AG08396 (cell line): ENCODE measurements around the gene CTDSP1.

Source experiments
- DNase-seq: peaks from one replicate; pipeline ENCODE4 v3.0.0; 2012; ENCODE audit warnings: low spot score, mixed read lengths

The CTDSP1 gene

DNA sequence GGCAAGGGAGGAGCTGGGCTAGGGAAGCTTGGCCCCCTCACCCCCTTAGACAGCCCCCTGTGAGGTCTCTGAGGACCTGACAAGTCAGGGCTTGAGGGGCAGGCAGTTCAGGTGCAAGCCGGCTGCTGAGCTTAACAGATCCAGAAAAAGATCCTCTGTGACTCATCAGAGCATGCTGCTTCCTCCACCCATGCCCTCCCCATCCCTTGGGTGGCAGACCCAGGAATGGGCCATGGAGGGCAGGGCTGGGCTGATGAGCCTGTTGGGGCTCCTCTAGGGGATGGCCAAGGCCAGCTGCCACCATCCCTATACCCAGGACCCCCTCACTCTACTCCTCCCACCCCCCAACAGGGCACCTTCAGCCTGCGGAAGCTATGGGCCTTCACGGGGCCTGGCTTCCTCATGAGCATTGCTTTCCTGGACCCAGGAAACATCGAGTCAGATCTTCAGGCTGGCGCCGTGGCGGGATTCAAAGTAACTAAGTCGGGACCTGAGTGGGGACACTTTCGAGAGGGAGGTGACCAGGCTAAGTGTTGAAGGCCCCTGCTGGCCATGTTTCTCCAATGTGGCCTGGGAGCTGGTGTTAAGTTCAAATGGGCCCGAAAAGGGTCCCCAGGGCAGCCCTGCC lies 15.7 kb upstream of the CTDSP1 start:
- DNase-seq: no peak

DNA sequence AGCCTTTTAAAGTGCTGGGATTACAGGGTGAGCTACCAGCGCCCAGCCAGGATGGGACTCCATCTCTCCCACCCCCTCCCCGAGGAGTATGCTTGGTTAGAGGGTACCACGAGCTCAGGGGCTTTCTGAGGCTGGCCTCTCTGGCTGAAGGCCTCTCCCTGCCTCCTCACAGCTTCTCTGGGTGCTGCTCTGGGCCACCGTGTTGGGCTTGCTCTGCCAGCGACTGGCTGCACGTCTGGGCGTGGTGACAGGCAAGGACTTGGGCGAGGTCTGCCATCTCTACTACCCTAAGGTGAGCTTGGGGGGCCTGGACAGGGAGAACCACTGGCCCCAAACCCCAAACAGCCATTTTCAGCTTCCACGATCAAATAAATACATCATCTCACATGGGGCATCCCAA lies 14.7 kb upstream of the CTDSP1 start:
- no peak for DNase-seq

DNA sequence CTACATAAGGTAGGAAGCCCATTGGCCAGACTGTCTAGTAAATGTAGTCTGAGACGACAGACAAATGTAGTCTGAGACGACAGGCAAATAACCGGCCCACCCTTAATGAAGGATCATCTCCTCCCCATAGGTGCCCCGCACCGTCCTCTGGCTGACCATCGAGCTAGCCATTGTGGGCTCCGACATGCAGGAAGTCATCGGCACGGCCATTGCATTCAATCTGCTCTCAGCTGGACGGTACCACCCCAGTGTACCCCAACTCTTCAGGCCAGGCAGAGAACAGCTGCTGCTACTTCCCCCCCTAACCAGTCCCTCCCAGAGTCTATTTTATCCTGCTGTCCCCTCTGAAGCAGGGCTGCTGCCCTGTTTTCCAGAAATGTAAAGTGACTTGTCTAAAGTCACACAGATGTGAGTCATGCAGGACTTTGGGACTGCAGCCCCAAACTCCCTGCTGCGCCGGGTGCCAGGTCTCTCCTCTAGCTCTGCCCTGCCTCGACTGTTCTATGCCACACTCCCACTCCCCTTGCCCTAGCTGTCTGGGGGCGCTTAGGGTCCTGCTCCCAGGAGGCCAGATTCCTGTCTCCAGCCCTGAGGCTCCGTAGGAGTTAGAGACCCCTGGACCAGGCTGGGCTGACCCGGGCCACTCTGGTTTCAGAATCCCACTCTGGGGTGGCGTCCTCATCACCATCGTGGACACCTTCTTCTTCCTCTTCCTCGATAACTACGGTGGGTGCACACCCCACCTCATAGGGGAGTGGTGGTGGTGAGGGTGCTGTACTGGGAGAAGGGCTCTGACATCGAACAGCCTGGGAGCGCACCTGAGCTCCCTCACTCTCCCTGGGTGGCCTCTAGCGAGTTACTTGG lies 12.9 kb upstream of the CTDSP1 start:
- DNase-seq: no peak

DNA sequence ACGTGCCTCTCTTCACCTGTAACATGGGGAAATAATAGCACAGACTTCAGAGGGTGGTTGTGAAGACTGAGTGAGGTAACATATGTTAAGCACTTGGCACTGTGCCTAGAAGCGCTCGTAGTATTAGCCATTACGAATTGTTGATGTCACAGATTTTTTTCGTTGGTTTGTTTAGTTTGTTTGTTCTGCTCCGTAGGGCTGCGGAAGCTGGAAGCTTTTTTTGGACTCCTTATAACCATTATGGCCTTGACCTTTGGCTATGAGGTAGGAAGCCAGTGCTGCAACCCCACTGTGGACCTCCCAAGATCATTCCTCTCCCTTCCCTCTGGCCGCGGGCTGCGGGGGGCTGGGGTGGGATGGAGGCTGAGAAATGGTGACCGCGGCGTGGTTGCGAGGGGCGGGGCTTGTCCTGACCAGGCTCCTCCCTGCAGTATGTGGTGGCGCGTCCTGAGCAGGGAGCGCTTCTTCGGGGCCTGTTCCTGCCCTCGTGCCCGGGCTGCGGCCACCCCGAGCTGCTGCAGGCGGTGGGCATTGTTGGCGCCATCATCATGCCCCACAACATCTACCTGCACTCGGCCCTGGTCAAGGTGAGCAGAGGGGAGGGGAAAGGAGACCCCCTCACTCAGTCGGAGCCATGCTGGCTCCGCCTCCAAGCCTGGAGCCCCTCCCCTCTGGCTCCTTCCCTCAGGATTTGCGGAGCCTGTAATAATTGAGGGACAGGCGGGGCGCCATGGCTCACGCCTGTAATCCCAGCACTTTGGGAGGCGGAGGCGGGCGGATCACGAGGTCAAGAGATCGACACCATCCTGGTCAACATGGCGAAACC lies 12.1 kb upstream of the CTDSP1 start:
- peak; percentile 62 for DNase-seq

DNA sequence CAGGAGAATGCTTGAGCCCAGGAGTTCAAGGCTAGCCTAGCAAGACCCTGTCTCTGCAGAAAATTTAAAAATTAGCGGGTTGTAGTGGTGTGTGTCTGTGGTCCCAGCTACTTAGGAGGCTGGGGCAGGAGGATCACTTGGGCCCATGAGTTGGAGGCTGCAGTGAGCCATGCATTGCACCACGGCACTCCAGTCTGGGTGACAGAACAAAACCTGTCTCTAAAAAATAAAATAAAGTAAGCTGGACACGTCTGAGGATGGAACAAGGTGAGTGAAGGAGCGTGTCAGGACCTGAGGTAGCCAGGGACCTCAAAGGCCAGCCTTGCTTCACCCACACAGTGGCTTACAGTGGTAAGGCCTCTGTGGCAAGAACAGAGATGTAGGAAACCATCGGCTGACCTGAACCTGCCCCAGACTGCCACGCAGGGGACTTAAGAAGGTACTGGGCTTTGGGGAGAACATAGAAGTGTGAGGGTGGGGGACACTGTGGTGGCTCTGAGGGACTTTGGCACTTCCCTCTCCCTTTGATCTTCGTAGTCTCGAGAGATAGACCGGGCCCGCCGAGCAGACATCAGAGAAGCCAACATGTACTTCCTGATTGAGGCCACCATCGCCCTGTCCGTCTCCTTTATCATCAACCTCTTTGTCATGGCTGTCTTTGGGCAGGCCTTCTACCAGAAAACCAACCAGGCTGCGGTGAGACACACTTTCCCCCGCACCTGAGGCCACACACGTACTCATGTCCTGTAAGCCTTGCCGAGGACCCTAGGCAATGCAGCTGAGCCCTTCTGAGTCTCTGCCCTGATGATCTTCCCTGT lies 10.1 kb upstream of the CTDSP1 start:
- DNase-seq: no peak

DNA sequence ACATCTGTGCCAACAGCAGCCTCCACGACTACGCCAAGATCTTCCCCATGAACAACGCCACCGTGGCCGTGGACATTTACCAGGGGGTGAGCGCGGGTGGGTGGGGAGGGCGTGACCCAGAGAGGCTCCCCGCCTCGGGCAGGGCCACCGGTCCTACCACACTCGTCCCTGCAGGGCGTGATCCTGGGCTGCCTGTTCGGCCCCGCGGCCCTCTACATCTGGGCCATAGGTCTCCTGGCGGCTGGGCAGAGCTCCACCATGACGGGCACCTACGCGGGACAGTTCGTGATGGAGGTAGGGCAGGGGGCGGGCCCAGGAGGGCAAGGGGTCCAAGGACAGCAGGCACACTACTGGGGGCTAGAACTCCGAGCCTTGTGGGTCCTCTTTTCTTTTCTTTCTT lies 8.5 kb upstream of the CTDSP1 start:
- DNase-seq: no peak

DNA sequence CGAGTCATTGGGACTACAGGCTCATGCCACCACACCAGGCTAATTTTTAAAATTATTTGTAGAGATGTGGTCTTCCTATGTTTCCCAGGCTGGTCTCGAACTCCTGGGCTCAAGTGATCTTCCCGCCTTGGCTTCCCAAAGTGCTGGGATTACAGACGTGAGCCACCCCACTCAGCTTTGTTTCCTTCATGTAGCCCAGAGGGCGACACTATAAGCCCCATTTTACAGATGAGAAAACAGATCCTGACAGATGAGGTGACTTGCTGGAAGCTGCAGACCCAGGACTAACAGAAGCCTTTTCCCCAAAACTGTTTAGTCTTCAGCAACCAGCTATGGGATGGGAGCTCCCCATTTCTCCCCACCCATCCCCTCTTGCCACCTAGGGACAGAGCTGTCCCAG lies 7.2 kb upstream of the CTDSP1 start:
- DNase-seq: no peak

DNA sequence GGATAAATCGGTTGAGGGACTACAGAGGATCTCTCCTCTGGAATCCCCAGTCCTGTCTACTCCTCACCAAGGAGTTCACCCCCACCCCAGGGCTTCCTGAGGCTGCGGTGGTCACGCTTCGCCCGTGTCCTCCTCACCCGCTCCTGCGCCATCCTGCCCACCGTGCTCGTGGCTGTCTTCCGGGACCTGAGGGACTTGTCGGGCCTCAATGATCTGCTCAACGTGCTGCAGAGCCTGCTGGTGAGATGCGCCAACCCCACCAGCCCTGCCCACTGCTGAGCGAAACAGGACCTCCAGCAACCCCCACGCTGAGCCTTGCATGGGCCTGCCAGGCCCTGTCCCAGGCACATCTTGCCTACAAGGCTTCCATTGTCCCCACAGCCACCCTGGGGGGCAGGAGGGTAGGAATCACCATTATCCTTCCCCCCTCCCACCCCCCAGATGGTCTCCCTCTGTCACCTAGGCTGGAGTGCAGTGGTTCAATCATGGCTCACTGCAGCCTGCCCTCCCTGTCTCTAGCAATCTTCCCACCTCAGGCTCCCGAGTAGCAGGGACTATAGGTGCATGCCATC lies 6.7 kb upstream of the CTDSP1 start:
- DNase-seq: no peak

DNA sequence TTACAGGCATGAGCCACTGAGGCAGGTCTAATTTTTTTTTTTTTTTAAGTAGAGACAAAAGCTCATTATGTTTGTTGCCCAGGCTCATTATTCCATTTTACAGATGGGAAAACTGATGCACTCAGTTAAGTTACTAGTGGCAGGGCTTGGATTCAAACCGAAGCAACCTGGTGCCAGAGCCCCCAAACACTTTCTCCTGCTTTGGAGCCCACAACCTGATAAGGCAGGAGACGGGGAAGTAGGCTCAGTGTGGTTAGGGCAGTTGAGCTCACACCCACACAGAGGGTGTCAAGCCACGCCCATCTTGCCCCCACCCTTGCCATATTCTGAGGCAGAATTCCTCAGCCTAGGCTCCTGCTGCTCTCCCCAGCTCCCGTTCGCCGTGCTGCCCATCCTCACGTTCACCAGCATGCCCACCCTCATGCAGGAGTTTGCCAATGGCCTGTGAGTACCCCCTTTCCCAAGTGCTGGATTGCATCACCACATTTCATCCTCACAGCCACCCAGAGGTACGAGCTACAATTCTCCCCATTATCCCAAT lies 5.8 kb upstream of the CTDSP1 start:
- DNase-seq: no peak

DNA sequence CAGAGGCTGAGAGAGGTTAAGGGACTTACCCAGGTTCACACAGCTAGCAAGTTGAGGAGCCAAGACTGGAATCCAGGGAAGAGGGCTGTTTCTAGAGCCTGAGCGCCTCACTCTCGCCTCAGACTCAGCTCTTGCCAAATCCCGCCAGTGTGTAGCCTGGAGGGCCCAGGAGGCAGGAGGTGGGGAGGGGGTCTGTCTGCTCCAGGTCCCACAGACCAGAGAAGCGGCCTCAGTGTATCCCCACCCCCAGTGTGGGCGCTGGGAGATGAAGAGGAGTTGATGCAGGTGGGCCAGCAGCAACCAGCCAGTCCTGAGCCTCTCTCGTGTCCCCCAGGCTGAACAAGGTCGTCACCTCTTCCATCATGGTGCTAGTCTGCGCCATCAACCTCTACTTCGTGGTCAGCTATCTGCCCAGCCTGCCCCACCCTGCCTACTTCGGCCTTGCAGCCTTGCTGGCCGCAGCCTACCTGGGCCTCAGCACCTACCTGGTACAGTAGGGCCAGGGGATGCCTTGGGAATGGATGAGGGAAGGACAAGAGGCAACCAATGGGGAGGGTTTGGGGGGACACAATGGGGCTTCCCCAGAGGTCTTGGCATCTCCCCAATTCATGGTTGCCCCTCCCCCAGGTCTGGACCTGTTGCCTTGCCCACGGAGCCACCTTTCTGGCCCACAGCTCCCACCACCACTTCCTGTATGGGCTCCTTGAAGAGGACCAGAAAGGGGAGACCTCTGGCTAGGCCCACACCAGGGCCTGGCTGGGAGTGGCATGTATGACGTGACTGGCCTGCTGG lies 5.2 kb upstream of the CTDSP1 start:
- DNase-seq: no peak

DNA sequence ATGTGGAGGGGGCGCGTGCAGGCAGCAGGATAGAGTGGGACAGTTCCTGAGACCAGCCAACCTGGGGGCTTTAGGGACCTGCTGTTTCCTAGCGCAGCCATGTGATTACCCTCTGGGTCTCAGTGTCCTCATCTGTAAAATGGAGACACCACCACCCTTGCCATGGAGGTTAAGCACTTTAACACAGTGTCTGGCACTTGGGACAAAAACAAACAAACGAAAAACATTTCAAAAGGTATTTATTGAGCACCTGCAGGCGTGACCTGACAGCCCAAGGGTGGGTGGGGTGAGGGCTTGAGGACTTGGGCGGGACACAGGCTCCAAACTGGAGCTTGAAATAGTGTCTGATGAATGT lies 4.6 kb upstream of the CTDSP1 start:
- no peak for DNase-seq

DNA sequence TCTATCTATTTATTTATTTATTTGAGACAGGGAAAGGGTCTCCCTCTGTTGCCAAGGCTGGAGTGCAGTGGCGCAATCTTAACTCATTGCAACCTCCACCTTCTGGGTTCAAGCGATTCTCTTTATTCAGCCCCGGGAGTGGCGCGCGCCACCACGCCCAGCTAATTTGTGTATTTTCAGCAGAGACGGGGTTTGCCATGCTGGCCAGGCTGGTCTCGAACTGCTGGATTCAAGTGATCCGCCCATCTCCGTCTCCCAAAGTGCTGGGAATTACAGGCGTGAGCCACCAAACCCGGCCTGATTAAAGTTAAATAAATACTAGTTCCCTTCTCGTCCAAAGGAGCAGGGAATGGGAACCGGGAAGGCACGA lies 4.2 kb upstream of the CTDSP1 start:
- no peak for DNase-seq

DNA sequence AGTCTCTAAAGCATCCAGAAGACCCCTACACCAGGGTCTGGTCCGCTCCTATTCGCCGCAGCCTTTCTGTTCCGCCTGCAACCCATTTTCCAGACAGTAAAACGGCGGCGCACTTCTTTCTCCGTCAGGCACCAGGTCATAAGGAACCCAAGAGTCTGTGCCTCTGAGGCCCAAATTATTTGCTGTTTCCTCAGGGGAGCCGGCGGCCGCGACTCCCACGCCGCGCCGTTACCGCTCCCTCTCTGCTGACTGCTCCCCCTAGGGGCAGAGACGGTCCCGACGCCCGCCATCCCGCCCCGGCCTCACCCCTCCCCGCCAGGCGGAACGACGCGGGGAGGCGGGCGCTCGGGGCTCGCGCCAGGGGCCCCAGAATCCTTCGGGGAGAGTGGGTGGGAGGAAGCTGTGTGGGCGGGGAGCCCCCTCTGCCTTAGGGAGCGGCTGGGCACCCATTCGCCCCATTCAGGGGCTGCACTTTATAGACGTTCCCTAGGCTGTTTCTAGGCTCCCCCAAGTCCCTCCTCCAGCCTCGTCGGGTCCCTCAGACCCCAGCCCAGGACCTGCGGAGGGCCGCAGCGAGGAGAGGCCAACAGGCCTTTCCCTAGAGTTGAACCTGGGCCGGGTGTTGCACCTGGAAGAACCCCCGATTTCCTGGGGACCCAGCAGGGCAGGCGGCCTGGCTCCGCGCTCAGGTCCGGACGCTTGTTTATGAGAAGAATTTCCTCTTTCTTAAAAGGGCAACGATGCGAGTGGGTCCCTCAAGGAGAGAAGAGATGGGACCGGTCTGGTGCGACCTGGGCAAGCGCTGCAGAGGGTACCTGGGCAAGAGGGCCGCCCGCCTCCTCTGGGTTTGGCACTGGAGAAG lies 3.6 kb upstream of the CTDSP1 start:
- DNase-seq: peak; percentile 93

DNA sequence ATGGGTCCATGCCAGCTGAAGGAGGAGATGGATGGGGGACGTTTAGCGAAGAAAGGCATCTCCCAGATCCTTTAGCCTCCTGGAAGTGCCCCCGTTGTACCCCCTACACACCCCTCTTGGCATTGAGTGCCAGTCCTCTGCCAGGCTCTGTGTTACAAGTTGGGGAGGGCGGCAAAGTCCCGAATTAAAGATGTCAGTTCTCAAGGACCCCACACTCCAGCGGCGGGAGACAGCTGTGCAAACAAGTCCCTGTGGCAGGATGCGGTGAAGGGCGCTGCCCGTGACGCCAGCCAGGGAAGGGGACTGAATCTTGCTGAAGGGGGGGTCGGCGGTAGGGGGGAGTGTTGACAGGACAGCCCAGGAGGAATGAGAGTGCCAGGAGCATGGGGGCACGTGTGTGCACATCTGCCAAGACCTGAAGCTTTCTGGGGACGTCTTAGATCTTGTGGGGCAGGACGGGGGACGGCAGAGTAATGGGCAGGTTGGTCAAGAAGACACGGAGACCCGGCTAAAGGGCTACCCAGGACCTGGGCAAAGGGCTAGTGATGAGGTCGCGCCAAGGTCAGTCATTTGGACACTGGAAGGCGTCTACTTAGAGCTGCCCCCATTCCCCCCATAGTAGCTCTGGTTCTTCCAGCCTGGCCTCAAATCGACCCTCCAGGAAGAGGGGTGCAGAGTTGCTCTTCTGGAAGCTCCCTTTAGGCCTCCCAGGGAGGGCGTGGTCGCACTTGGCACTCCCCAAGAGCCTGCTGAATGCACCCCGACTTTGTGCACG lies 2.8 kb upstream of the CTDSP1 start:
- DNase-seq: no peak

DNA sequence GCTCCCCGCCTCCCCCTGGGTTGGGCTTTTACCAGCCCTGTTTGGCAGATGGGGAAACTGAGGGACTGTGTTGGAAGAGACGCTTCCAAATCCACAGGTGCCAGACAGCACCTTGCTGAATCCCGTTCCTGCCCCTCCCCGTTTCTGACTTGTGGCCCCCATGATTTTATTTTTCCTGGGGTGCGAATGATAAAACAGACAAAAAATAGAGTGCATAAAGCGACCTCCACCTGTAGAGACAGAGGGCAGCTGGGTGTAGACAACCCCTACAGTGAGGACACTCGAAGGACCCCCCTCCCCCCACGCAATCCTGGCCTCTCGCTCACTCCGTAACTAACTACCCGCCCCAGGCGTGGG lies 2.2 kb upstream of the CTDSP1 start:
- DNase-seq: no peak

DNA sequence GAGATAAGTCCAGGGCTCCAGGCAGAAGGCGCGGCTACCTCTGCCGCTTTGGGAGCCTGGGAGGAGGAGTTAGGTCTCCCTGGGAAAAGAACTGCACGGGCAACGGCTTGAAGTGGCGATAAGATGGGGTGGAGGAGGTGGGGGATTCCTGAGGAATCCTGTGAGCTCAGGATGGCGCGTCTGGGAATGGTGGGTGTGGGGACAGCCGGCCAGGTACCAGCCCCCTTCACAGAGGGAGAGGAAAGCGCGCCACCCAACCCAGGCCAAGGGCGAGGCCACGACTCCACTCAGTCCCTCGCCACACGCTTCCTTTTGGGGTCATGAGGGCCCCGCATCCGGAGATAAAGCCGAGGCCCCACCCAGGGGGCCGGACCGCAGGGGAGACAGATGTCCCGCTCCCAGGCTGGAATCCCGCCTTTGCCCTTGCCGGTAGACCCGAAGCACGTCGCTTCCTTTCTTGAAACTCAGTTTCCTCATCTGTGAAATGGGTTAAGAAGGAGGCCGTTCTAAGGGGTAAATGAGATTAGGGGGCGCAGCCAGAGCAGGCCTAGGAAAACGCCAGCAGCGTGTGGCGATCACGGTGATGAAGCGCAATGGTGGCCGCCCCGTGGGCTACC lies 1.7 kb upstream of the CTDSP1 start:
- DNase-seq: peak; percentile 67

DNA sequence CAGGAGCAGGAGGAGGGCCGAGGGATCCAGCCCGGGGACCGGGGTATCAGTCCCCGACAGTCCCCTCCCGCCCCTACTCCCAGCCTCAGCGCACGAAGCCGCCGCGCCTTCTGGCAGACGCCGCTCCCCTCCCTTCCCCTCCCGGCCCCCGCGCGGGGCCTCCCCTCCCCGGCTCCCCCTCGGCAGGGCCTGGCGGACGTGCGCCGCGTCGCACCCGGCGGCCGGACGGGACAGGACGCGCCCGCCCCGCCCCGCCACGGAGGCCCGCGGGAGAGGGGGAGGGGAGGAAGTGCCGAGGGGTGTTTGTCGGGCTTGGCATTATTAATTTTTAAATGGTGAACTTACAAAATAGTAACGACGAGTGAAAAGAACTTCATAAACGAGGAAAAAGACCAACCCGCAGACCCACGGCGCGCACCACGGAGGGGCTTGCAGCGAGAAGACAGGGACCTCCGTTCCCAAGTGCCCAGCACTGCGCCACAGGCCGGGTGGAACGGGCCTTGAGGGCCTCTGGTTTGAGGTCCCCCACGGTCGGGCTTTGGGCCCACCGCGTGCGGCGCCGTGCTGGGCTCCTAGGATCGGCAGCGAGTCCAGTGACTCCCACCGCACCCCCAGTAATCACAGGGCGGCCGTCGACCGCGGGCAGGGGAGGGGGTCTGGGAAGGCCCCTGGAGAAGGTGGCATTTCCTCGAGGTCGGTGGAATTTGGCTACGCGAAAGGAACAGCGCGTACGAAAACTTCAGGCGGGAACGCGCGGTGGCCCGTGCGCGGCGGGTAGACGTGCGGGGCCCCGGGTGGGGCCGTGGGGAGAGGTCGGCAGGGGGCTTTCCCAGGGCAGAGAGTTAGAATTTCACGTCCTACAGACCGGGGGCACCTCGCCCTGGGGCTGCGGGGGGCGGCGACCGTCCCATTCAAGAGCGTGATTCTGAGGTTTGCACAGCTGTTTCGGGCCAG lies 954 bp upstream of the CTDSP1 start:
- DNase-seq: peak; percentile 75
